GM21825 (cell line): ENCODE results near the gene CNIH3.
"Not testable (repeated sequence)": the region's sequence is repeated elsewhere in the genome, so short reads cannot be mapped to it uniquely, and the experiment has no call there.

Experiments
- ATAC-seq: cut with Tn5 transposase; IDR thresholded peaks from one replicate; pipeline ENCODE4 v1.9.1; 2021; ENCODE audit warnings: mild to moderate bottlenecking, moderate library complexity; ENCODE audit not compliant: unreplicated experiment

The CNIH3 gene

DNA sequence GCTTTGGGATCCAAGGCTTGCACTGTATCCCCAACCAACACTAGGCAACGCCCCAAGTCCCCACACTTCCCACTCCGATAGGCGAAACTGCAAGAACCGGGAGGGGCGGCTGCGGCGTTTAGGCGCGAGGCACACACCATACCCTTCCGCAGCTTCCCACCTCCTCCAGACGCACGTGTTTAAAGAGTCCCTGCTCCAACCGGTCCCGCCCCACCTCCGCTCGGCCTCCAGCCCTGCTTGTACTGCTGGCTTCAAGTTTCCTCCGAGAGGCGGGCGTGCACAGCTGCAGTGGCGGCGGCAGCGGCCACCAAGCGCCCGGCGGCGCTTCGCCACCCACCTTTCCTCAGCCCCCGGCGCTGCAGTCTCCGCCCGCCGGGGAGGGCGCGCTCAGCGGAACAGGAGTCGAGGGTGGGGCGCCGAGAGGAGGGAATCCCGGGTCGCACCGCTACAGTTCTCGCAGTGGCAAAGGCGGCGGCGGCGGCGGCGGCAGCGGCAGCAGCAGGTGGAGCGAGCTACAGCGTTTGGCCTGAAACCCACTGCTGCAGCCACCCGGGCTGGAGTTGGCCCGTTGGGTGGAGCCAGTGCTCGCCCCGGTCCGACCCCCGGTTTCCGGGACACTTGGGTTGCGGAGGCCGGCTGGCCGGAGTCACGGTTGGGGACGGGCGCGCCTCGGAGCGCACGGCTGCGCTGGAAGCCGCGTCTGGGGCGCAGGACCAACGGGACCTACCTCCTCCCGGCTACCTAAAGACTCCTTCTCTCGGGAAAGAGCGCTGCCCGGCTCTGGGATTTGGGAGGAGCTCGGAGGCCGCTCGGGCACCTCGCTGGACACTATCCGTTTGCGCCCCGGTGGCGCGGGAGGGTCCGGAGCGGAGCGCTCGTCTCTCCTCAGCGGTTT lies at the start of gene CNIH3:
TSS of gene CNIH3 (plus strand) at position 457 of the 895 bp plus-strand sequence. CDS start 858 bp downstream, outside the sequence.
- no peak for ATAC-seq

DNA sequence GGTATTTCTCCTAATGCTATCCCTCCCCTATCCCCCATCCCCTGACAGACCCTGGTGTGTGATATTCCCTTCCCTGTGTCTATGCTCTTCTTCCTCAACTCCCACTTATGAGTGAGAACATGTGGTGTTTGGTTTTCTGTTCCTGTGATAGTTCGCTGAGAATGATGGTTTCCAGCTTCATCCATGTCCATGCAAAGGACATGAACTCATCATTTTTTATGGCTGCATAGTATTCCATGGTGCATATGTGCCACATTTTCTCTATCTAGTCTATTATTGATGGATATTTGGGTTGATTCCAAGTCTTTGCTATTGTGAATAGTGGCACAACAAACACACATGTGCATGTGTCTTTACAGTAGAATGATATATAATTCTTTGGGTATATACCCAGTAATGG lies 49.6 kb upstream of the CNIH3 start:
- ATAC-seq, result not testable (repeated sequence)

DNA sequence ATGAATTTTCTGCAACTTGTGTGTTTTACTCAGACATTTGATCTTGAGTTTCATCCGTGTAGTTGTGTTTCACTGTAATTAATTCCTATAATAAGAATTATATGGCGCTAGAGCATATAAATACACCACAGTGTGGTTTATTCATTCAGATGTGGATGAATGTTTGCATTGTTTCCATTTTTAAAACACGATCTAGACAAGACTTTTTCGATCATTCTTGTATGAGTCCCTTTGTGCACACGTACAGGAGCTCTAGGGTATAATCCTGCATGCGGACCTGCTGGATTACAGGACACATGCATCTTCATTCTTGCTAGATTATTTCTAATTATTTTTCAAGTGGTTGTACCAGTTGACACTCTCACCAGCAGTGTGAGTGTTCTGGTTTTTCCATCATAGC lies 46.8 kb upstream of the CNIH3 start:
- ATAC-seq, result no peak

DNA sequence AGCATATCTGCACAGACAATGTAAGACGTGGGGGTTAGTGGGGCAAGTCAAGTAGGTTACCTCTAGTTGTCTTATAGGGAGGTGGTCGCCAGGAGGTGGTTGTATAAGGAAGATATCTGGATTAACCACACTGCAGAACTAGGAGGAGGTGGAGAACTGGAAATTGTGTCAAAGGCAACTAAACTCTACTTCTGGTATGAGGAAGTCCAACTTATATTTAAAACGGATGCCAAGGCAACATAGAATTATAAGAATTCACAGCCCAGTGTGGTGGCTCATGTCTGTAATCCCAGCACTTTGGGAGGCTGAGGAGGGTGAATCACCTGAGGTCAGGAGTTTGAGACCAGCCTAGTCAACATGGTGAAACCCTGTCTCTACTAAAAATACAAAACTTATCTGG lies 44.1 kb upstream of the CNIH3 start:
- ATAC-seq, result not testable (repeated sequence)

DNA sequence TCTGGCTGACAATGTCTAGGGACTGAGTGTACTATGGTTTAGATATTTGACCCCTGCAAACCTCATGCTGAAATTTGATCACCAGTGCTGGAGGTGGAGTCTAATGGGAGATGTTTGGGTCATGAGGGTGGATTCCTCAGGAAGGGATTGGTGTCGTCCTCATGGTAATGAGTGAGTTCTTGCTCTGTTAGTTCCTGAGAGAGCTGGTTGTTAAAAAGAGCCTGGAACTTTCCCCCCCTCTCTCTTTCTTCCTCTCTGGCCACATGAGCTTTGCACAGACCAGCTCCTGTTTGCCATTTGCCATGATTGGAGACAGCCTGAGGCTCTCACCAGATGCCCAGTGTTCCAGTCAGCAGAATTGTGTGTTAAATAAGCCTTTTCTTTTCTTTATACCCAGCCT lies 36.6 kb upstream of the CNIH3 start:
- ATAC-seq, result no peak

DNA sequence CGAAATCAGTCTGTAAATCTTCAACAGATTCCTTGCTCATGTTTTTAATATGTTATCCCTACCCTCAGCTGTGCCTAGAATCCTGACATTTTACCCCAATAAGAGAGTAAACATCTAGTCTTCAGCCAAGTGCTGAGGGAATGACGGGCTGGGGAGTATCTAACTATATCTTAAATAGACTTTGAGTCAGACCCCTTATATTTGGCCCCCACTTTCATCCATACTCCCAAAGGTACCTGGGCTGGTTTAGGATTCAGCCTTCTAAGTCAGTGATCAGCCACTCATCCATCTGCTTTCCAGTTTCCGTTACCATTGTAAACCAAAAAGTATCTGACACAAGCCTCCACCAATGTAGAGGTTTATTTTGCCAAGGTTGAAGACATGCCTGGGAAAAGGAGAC lies 36.1 kb upstream of the CNIH3 start:
- no peak for ATAC-seq

DNA sequence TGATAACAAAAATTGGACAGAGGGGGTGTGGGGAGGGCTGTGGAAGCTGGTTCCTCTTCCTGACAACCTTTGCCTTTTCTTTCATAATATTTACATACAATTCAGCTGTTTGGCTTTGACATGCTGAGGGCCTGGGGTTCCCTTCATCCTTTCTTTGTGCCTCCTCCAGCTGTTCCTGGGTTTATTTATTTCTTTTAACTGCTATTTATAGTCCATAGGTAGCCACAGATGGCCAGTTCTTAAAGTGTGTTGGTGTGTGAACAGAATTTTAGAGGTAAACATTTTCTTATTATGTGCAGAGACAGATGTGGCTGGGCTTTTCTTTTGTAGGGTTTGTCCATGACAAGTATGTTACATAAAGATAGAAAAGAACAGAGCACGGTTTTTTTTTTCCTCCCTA lies 34.1 kb upstream of the CNIH3 start:
- no peak for ATAC-seq

DNA sequence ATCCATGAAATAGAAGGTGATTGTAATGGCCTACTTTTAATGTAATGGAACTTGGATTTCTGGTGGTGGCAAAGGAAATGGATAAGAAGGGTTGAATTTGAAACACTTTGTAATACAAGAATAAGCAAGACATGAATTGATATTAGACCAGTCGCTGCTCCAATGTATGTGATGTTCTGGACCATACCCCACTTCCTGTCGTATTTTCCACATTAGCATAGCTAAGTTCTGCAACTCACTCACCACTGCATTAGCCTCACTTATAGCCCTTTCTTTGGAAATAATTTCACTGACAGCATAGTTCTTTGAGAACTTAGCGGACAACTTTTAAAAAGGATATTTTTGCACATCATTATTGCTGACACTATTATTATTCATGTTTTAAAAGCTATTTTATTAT lies 32.3 kb upstream of the CNIH3 start:
- no peak for ATAC-seq

DNA sequence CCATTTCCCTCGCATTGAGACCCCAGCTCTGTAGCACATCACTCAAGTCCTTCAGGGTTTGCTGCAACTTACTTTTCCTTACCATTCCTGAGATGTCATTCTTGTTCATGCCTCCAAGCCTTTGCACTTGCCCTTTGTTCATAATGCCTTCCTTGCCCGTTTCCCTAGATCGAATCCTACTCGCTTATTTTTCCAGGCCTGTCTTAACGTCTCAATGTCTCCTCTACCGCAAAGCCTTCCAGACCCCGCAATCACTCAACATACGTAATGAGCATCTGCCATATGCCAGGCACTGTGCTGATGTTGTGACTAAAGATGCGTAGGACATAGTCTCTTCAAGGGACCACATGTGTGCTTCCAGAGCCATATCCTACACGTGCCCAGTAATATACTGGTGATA lies 31.1 kb upstream of the CNIH3 start:
- ATAC-seq, result no peak

DNA sequence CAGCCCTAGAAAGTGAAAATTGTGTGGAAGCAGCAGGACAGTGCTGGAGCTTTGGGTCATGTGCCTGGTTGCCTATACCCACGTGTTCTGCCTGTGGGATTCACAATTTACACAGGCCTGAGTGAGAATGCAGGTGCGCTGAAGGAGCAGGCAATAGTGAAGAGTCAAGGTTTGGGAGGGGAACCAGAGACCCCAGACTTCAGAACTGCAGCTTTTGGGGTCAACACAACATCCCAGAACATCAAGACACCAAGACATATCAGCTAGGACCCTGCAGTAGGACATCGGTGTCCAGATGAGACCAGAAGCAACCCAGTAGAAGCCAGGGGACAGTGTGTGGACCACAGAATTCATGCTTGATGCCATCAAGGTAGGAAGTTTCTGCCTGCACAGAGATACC lies 29.1 kb upstream of the CNIH3 start:
- ATAC-seq, result no peak

DNA sequence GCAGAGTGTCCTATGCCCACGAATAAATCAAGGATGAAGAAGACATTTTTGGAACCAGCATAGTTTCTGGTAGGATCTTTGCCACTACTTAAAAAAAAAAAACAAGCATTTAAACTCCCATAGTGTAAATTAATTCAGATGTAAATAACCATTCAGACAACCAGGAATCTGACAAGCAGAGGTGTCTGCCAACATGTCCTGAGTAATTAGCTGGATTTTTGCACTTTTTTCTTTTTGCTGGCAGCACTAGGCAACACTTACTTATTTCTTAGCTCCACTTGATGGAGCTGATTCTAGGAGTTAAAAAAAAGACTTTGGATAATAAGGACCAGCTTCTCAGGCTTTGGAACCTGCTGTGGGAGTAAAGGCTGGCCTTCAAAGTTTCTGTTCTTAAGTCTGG lies 27.6 kb upstream of the CNIH3 start:
- ATAC-seq, result no peak

DNA sequence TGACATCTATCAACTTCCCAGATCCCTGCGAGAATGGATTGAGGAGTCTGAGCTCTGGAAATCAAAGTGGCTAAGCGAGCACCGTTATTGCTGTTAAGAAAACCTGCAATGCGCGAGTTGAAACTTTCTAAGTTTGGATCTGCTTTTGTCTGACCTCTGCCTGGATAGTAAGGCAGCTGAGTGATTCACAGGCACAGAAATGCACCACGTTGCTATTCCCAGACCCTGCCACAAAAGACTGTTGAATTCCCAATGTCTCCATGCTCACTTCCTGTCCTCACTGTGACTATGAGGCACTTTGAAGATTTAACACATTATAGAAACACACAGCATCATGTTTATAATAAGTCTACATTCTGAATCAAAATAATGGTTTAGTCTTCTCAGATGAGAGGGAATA lies 27.1 kb upstream of the CNIH3 start:
- ATAC-seq, result no peak

DNA sequence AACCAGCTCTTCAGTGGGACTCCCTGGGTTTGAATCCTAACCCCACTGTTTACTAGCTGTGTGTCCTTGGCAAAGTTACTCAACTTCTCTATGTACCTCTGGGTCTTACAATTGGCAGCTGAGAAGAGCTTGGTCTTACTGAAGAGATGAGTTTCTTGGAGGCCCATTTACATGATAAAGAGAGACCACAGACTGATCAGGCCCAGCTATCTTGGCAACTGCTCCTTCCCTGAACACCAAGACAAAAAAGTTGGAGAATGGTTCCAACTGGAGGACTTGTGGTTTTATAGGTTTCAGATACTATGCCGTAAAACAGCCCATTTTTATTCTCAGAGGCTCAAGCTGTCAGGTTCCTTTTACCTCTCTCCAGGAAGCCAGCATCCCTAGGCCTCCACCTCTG lies 24.8 kb upstream of the CNIH3 start:
- no peak for ATAC-seq

DNA sequence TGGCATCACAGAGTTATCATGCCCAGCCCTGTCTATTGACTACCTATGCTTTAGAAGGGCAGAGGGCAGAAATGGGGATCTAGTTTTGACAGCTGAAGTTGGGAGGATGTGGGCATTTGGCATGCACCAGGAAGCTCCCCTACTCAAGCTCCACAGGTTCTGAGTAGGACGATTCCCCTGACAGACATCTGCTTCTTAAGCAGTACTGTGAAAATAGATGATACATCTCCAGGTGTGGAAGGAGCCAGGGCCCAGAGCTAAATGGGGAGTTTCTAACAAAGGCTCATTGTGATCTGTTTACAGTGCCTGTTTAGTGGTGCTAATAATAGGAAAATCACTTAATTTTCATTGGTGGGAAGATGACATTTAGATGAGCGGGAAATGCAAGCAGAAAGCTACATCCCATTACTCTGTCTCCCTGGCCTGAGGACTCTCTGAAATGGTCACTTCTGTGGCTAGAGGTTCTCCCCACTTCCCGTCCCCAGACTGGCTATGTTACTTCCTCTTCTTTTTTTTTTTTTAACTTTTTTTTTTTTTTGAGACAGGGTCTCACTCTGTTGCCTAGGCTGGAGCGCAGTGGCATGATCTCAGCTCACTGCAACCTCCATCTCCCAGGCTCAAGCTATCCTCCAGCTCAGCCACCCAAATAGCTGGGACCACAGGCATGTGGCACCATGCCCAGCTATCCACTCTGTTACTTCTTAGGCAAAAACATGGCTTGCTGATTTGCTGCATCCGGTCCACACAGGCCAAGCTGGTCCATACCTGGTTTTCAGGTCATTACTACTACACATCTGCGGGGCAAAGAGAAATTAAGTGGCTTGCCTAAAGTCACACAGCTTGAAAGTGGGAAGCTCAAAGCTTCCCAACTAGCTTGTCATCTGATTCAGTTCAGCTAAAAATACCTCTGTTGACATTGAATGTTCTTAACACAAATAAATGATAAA lies 23.2 kb upstream of the CNIH3 start:
- no peak for ATAC-seq

DNA sequence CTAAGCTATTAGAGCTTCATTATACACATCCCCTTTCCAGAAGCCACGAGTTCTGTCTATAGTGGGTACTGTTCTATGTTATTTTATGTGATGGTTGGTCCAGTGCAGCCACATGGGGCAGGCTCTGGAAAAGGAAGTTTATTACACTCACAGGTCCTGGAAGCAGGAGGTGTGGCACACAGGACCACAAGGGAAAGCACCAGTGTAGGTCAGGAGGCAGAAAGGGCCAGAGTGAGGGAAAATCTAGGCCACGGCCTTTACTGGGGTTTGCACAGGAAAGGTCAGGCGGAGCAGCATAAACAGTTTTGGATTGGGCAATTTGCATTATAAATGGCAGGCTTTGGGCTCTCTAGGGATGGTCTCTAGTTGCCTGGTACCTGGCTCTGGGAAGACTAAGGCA lies 21.8 kb upstream of the CNIH3 start:
- no peak for ATAC-seq

DNA sequence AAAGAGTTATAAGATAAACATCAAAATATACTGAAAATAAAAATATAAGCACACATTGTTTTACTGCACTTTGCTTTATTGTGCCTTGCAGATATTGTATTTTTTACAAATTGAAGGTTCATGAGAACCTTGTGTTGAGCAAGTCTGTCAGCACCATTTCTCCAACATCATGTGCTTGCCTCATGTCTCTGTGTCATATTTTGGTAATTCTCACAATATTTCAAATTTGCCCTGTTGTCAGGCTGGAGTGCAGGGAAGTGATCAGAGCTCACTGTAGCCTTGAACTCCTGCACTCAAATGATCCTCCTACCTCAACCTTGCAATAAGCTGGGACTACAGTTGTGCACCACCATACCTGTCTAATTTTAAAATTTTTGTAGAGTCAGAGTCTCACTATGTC lies 21.3 kb upstream of the CNIH3 start:
- no peak for ATAC-seq

DNA sequence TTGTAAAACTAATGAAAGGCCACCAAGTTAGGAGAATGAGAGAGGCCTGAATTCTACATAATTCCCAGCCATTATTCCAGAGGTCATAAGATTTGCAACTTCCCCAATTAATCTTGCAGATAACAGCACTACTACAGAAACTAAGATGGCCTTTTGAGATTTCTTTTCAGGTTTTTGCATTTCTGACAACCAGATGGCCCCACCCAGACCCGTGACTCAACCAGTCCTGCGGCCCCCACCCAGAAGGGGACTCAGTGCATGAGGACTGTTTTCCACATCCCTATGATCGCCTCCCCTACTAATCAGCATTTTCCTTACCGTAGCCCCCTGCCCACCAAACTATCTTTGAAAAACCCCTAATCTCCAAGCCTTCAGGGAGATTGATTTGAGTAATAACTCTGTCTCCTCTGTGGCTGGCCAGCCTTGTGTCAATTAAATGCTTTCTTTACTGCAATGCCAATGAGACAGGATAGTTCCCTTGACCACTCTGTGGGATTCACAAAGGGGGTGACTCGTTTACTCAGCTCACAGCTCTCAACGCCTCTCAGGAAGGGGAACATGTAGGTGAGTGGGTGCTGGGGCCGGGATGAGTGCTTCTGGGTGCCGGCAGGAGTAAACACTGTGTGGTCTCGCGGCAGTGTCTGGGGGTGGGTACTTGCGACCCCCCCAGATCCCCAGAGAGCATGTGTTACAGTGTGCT lies 10.5 kb upstream of the CNIH3 start:
- ATAC-seq, result no peak

DNA sequence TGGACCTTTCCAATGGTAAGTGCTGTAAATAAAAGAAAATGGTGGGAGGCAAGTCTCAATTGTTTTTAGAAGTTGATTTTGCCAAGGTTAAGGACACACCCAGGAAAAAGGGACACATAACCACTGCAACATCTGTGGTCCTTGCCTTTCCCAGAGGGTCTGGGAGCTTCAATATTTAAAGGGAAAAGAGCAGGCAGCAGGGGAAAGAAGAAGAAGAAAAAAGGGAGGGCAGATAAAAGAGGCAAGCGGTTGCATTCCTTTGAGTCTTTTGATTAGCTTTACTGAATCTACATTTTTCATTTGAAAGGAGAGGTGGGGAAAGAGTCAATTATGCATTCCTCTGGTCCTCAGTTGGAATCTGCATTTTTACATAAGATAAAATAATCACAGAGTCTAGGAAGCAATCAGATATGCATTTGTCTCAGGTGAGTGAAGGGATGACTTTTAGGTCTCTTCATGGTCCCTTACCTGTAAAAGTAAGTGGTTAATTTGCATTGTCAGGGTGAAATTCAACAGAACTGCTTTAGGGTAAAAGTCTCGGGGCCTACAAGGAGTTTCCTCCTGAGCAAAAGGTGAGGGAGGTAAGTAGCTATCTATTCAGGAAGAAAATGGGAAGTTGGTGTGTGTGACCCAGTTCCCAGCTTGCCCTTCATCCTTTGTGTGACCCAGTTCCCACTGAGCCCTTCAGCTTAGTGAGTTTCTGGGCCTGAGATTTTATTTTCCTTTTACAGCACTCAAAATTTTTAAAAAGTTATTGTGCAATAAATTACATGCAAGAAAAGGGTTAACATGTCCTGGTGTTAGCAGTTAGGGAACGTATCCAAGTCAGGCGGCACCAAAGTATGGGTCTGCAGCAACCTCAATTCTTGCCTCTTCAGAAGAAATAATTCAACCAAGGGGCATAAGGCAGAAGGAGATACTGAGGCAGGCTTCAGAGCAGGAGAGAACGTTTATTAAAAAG lies 8.6 kb upstream of the CNIH3 start:
- ATAC-seq, result no peak

DNA sequence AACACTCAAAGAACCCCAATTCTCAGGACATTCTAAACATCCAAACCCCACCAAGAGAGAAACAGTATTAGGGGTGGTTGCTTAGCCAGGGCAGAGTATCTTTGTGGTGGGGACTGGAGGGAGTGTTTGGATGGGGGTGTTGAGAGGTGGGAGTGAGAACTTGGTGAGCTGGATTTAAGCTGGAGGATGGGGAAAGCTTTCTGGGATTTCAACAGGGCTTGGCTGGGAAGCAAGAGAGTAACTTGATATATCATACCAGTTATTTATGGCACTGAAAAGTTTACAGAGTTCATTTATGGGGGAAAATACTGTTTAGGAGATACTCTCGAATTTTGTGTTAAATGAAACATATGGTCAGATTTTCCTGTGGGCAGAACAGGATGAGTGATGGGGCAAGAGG lies 6.8 kb upstream of the CNIH3 start:
- ATAC-seq, result no peak

DNA sequence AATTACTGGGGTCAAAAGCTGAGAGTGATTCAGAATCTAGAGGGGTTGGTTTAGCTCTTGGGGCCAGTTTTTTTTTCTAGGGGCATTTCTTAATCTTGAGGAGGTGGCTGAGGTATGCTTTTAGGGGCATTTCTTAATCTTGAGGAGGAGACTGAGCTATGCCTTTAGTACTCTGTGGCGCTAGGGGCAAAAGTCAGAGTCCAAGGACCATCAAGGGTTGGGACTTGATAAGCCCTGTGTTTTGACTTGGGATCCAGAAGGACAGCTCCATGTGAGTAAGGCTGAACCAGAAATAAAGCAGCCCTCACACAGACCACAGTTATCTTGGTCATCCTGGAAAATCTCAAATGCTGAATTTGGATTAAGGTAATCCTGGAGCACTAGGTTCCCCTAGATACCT lies 3.9 kb upstream of the CNIH3 start:
- no peak for ATAC-seq
